Fibroblast of peridontal ligament (primary cell): ENCODE measurements around the gene LATS2.
A peak's percentile ranks its signal among the peaks of the same experiment; 100 is the strongest.
"Not testable (repeated sequence)": the region's sequence is repeated elsewhere in the genome, so short reads cannot be mapped to it uniquely, and the experiment has no call there.

Source experiments
- DNase-seq: peaks from one replicate; pipeline ENCODE4 v3.0.0-alpha.2; 2010; ENCODE audit errors: extremely low read depth

Gene LATS2

GRCh38 chr13:20967340-20967739 lies 94.0 kb downstream of the LATS2 start:
- no peak for DNase-seq

- no peak for DNase-seq
Observed at GRCh38 chr13:20964904-20965303, 96.5 kb downstream of the LATS2 start.

DNA sequence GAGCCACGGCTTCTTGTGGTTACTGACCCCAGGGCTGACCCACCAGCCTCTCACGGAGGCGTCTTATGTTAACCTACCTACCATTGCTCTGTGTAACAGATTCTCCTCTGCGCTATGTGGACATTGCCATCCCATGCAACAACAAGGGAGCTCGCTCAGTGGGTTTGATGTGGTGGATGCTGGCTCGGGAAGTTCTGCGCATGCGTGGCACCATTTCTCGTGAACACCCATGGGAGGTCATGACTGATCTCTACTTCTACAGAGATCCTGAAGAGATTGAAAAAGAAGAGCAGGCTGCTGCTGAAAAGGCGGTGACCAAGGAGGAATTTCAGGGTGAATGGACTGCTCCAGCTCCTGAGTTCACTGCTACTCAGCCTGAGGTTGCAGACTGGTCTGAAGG lies 99.7 kb downstream of the LATS2 start:
- DNase-seq = not testable (repeated sequence)

GRCh38 chr13:20960663-20961309 lies 100.6 kb downstream of the LATS2 start:
- no peak for DNase-seq

GRCh38 chr13:20957049-20957620 lies 104.3 kb downstream of the LATS2 start:
- not testable (repeated sequence) for DNase-seq

DNA sequence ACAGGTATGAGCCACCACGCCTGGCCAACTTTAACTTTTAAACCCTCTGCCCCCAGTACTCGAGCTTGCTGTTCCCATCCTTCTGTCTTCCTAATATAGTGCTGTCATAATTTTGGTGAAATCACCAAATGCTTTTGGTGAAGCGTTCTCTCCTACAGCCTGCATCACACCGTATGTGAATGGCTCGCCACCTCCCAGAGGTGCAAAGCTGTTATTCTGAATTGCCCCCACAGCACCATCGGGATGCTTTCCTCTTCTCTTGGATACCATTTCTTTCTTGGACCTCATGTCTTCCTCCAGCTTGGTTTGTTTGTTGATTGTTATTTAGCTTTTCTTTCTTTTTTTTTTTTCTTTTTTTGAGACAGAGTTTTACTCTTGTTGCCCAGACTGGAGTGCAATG lies 105.9 kb downstream of the LATS2 start:
- no peak for DNase-seq

GRCh38 chr13:20953245-20953931 lies 108.0 kb downstream of the LATS2 start:
- no peak for DNase-seq

DNA sequence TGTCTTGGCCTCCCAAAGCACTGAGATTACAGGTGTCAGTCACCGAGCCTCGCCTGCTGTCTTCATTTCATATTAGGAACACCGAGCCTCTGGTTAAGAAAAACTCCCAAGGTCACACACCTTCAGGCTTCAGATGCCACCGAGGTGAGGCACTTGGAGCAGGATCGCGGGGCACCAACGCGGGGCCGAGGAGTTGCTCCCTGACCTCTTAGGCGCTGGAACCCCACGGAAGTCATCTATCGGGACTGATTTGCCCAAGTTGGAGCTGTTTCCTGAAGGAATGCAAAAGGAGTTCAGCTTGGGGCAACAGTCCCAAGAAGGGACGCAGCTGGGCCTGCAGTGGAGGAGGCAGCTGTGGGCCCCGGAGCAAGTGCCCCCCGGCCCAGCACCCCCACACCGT lies 108.5 kb downstream of the LATS2 start:
- DNase-seq = no peak

GRCh38 chr13:20948001-20948400 lies 113.4 kb downstream of the LATS2 start:
- DNase-seq = not testable (repeated sequence)

GRCh38 chr13:20945952-20946383 lies 115.4 kb downstream of the LATS2 start:
- no peak for DNase-seq

- DNase-seq = no peak
Observed at GRCh38 chr13:20942938-20943559, 118.3 kb downstream of the LATS2 start.

- not testable (repeated sequence) for DNase-seq
Observed at GRCh38 chr13:20940511-20940910, 120.9 kb downstream of the LATS2 start.

- peak; percentile 69 for DNase-seq
Observed at GRCh38 chr13:20940083-20940482, 121.3 kb downstream of the LATS2 start.

- DNase-seq = no peak
Observed at GRCh38 chr13:20939662-20940061, 121.7 kb downstream of the LATS2 start.

DNA sequence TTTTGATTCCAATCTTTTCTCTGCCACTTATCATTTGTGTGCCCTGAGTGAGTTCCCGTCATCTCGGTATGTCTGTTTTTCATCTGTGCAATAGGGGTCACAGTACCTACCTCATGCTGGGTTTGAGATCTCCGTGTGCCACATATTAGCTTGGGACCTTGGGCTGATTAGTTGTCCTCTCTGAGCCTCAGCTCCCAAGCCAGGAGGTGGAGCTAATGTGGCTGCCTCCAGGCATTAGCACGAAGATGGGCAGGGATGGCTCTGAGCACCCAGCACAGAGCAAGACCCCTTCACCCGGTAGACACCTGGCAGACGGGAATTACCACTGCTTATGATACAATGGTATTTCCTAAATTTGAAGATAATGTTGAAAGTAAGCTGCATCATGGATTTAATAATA lies 123.1 kb downstream of the LATS2 start:
- no peak for DNase-seq

GRCh38 chr13:20927596-20928257 lies 133.7 kb downstream of the LATS2 start:
- DNase-seq = no peak

GRCh38 chr13:20925395-20925790 lies 136.0 kb downstream of the LATS2 start:
- not testable (repeated sequence) for DNase-seq

GRCh38 chr13:20924758-20925394 lies 136.5 kb downstream of the LATS2 start:
- peak; percentile 88 for DNase-seq

DNA sequence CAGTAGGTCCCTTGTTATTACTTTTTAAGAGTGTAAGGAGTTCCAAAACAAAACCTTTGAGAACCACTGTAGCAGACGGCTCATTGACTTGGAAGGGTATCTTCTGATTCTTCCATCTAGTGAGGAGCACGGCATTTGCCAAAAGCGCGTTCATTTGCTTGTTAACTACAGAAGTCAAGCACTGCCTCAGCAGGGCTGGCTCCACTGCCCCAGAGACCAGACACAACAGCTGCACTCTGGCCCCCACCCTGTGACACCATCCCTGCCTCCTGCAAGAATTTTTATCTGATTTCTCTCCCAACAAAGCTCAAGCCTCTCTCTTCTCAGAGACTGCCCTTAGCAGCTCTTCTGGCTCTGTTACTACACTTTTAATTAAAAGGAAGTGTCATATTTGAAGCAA lies 138.1 kb downstream of the LATS2 start:
- DNase-seq = no peak
